HG03139 (cell line): ENCODE results near the gene MT3.
"Not testable (repeated sequence)": the region's sequence is repeated elsewhere in the genome, so short reads cannot be mapped to it uniquely, and the experiment has no call there.

Experiments
- ATAC-seq: cut with Tn5 transposase; IDR thresholded peaks from one replicate; pipeline ENCODE4 v1.9.1; 2021; ENCODE audit not compliant: unreplicated experiment

MT3 gene

DNA sequence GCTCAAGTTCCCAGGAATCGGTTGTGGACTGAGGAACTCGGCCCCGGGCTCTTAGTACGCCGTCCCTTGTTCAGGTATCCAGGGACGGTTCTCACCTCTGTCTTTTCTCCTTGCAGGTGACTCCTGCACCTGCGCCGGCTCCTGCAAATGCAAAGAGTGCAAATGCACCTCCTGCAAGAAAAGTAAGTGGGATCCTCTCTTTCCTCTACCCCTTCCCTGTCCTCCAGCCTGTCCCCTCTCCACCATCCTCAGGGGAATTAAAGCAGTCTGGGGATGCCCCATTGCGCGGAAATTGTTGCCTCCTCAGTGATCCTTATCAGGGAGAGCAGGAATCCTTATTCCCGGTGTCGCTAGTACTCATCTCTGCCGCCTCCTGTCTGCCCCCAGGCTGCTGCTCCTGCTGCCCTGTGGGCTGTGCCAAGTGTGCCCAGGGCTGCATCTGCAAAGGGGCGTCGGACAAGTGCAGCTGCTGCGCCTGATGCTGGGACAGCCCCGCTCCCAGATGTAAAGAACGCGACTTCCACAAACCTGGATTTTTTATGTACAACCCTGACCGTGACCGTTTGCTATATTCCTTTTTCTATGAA is 19.6 kb downstream of the MT3 start:
- ATAC-seq: no peak

DNA sequence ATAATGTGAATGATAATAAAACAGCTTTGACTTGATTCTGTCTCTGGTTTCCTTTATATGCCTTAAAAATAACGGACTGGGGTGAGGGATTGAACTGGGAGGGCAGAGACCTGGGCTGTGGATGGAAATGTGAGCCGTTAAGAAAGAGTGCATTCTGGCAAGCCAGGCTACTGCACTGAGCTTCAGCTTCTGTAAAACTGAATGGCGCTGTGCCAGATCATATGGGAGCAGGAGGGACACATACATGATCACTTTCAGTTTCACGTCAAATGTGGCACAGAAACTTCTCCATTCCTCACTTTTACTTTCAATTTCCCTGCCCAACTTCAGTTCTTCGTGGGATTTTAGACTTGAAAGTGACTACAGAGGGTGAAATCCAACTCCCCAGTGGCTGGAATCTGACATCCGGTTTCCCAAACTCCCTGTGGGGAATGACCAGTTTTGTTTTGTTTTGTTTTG is 20.2 kb downstream of the MT3 start:
- no peak for ATAC-seq

DNA sequence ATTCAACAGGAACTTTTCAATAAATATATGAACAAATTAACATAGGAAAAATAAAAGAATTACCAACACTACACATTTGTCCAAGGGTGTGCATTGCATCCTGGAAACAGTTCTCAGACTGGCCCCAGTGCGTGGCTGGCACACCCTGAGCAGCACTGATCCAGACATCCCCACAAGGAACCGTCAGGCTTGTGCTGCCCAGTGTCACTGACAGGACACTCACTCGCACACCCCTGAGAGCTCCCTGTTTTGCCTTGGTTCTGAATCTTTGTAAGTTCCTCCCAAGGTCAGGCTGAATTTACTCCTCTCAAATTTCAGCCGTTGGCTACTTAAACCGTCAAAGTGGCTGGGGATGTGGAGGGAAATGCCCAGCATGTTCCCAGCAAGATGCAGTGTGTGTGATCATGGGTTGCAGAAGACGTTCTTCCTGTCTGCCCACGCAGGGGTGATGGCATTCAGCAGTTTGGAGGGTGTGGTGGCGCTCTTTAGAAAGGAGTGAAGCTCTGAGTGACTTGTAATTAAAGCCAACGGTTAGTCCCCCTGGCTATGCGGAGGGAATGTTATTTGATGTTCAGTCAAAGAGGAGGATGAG is 20.8 kb downstream of the MT3 start:
- ATAC-seq: no peak

- ATAC-seq: no peak
Measured at GRCh38 chr16:56610609-56611111, 21.3 kb downstream of the MT3 start.

- no peak for ATAC-seq
Measured at GRCh38 chr16:56611281-56611833, 22.0 kb downstream of the MT3 start.

- ATAC-seq: no peak
Measured at GRCh38 chr16:56613706-56614105, 24.4 kb downstream of the MT3 start.

DNA sequence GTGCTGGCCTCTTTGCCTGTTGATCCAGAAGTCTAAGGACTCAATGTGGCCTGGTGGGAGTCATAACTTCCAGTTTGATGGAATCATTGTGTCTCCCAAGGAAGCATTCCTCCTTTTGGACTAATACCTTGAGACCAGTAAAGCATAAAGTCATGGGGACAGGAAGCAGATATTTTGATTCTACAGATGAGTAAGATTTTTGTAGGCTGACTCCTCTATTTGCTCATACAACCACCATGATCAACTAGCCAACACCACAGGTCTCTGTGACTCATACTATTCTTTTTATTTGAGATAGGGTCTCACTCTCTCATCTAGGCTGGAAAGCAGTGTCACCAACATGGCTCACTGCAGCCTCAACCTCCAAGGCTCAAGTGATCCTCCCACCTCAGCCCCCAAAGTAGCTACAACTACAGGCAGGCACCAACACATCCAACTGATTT is 25.2 kb downstream of the MT3 start:
- no peak for ATAC-seq

DNA sequence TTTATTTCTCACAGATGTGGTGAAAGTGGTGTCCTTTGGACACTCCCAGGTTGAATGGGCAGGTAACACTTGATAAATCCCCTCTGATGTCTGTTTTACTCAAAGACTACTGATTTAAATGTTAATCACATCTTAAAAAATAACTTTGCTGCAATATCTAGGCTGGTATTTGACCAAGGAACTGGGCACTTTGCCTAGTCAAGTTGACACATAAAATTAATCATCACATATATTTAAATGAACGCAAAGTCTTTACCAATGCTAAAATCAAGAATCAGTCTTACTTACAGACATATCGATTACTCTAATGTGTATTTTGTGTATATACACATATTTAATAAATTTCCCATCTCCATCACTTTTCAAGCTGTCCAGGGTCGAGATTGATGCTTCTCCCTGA is 26.0 kb downstream of the MT3 start:
- ATAC-seq: no peak

DNA sequence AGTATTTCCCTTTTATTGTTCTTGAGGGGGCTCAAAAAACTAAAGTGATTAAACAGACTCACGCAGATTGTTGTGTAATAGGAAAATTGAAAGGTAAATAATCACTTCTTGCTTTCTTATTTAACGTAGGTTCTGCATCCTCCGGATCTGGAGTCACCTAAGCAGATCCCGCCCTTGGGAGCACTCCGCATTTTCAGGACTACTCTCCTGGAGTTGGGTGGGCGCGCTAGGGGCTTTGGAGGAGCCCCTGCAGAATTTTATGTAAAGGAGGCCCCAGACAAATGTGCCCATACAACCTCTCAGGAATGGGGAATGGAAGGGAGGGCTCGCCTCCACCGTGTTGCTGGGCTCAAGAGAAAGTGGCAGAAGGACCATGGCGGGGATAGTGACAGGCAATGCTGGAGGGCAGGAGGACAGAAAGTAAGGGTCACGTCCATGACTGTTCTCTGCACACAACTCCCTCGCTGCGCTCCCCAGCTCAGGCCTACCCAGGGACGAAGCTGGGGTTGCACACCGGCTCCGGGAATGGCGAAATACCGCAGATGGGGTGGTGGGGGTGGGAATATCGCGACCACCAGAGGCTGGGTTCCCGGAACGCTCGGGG is 27.4 kb downstream of the MT3 start:
- ATAC-seq: no peak

- no peak for ATAC-seq
Measured at GRCh38 chr16:56617212-56618085, 28.1 kb downstream of the MT3 start.

- ATAC-seq: no peak
Measured at GRCh38 chr16:56618138-56618537, 28.8 kb downstream of the MT3 start.

DNA sequence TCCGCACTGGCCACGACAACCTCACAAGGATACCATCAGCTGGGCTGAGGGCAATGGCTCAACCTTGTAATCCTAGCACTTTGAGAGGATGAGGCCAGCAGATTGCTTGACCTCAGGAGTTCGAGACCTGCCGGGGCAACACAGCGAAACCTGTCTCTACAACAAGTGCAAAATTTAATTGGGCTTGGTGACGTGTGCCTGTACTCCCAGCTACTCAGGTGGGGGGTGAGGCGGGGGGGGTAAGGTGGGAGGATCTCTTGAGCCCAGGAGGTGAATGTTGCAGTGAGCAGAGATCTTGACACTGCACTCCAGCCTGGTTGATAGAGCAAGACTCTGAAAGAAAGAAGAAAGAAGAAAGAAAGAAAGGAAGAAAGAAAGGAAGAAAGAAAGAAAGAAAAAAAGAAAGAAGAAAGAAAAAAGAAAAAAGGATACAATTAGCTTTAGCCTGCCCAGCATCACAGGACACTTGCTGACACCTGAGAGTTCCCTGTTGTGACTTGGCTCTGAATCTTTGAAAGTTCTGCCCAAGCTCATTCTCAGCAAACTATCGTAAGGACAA is 31.1 kb downstream of the MT3 start:
- no peak for ATAC-seq

DNA sequence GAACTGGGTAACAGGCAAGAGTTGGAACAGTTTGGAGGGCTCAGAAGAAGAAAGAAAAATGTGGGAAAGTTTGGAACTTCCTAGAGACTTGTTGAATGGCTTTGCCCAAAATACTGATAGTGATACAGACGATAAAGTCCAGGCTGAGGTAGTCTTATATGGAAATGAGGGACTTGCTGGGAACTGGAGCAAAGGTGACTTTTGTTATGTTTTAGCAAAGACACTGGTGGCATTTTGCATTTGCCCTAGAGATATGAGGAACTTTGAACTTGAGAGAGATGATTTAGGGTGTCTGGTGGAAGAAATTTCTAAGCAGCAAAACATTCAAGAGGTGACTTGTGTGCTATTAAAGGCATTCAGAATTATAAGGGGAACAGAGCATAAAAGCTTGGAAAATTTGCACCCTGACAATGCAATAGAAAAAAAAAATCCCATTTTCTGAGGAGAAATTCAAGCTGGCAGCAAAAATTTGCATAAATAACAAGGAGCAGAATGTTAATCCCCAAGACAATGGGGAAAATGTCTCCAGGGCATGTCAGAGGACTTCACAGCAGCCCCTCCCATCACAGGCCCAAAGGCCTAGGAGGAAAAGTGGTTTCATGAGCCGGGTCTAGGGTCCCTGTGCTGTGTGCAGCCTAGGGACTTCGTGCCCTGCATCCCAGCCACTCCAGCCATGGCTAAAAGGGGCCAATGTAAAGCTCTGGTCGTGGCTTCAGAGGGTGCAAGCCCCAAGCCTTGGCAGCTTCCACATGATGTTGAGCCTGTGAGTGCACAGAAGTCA is 32.5 kb downstream of the MT3 start:
- ATAC-seq: not testable (repeated sequence)

DNA sequence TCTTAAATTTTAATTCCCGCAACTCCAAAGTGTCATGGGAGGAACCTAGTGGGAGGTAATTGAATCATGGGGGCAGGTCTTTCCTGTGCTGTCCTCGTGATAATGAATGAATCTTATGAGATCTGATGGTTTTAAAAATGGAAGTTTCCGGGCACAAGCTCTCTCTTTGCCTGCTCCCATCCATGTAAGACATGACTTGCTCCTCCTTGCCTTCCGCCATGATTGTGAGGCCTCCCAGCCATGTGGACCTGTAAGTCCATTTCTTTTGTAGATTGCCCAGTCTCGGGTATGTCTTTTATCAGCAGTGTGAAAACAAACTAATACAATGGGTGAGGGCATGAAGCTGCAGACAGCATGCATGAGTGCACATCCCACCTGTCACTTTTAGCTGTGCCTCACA is 33.9 kb downstream of the MT3 start:
- ATAC-seq: not testable (repeated sequence)

DNA sequence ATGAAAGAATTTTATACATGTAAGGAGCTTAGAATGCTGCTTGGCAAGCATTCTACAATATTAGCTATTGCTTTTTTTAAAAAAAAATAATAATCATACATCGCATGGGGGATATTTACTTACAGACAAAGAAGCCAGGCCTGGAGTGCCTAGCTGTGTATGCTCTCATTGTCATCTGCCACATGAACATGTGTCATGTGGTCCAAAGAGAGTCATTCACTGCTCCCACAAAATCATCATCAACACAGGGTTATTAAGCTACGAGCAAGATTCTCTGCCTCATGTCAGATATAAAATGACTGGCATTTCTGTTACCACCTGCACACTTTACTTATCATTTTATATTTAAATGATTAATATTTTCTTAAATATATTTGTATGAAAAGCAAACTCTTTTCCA is 34.3 kb downstream of the MT3 start:
- ATAC-seq: no peak

DNA sequence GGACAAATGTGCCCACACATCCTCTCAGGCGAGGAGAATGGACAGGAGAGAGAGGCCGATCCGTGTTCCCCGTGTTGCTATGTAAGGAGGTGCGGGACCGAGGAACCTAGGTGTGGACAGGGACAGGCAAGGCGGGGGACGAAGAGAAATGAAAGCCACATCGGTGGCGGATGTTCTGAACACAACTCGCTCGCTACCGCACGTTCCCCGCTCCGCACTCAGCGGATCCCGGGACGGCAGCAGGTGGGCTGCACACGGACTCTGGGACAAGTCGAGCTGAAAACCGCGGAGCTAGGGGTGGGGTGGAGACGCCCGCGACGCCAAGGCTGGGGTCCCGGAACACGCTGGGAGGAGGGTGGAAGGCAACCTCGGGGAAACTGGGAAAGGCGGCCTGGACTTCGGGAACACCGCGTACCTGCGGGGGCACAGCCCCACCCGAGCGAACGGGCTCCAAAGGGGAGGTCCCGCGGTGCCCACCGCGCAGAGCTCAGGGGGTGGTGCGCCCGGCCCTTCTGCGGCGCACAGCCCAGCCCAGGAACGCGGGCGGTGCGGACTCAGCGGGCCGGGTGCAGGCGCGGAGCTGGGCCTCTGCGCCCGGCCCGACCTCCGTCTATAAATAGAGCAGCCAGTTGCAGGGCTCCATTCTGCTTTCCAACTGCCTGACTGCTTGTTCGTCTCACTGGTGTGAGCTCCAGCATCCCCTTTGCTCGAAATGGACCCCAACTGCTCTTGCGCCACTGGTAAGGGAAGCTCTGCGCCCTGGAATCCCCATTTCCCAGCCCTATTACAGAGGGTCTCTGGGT is 36.0 kb downstream of the MT3 start, which contains the start of gene MT1E:
Gene MT1E (plus strand): TSS at position 642 of the 803 bp plus-strand sequence. CDS start 71 bp downstream, at position 713.
- ATAC-seq: no peak

- no peak for ATAC-seq
Measured at GRCh38 chr16:56625943-56626654, 36.8 kb downstream of the MT3 start.

DNA sequence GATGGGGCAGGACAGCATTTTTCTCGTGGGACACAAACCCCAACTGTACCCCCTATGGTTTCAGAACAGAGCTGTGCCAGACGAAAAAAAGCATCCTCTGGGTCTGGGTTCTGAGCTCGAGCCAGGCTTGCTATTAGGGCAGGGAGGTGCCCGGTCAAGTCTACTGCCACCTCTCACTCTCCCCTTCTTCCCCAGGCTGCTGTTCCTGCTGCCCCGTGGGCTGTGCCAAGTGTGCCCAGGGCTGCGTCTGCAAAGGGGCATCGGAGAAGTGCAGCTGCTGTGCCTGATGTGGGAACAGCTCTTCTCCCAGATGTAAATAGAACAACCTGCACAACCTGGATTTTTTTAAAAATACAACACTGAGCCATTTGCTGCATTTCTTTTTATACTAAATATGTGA is 37.4 kb downstream of the MT3 start:
- no peak for ATAC-seq
